HG02884 (cell line): Measurements from ENCODE around the gene TRAT1.
A peak's percentile ranks its signal among the peaks of the same experiment; 100 is the strongest.

Source experiments
- ATAC-seq: cut with Tn5 transposase; IDR thresholded peaks from one replicate; pipeline ENCODE4 v1.9.1; 2021; ENCODE audit warnings: mild to moderate bottlenecking, moderate library complexity; ENCODE audit not compliant: unreplicated experiment

TRAT1 gene

GRCh38 chr3:108849075-108849474 is 26.5 kb downstream of the TRAT1 start:
- ATAC-seq: no peak

GRCh38 chr3:108861401-108861800 is 38.8 kb downstream of the TRAT1 start:
- ATAC-seq: no peak

GRCh38 chr3:108862865-108863798 is 40.5 kb downstream of the TRAT1 start:
- peak; percentile 74 for ATAC-seq

GRCh38 chr3:108863799-108864135 is 41.2 kb downstream of the TRAT1 start:
- ATAC-seq: no peak

- no peak for ATAC-seq
Measured at GRCh38 chr3:108877901-108878300, 55.3 kb downstream of the TRAT1 start.

GRCh38 chr3:108879915-108880314 is 57.3 kb downstream of the TRAT1 start:
- no peak for ATAC-seq

GRCh38 chr3:108882762-108883161 is 60.2 kb downstream of the TRAT1 start:
- ATAC-seq: no peak

GRCh38 chr3:108883373-108883772 is 60.8 kb downstream of the TRAT1 start:
- no peak for ATAC-seq

GRCh38 chr3:108887121-108887520 is 64.5 kb downstream of the TRAT1 start:
- no peak for ATAC-seq

GRCh38 chr3:108887777-108888176 is 65.2 kb downstream of the TRAT1 start:
- no peak for ATAC-seq

GRCh38 chr3:108891833-108892232 is 69.2 kb downstream of the TRAT1 start:
- no peak for ATAC-seq

- no peak for ATAC-seq
Measured at GRCh38 chr3:108894981-108895380, 72.4 kb downstream of the TRAT1 start.

- ATAC-seq: no peak
Measured at GRCh38 chr3:108897883-108898282, 75.3 kb downstream of the TRAT1 start.

- ATAC-seq: no peak
Measured at GRCh38 chr3:108899530-108899929, 76.9 kb downstream of the TRAT1 start.
